H1 (cell line): Measurements from ENCODE around the gene PDE4D. TPM values are rescaled to one million over a fixed set of nuclear protein-coding genes. Genes with fewer than 3 reads are reported as not detected.

Experiments
- CTCF ChIA-PET: fragments of 300-600 bp; sonication (Branson Sonifier 250); formaldehyde crosslinking; loops from one replicate; lab custom pipeline; 2021; ENCODE audit not compliant: partially characterized antibody; lab: Charles Lee
- POLR2A ChIA-PET: fragments of 300-600 bp; sonication (Branson Sonifier 250); formaldehyde crosslinking; loops from one replicate; lab custom pipeline; 2021; ENCODE audit warnings: inconsistent platforms; ENCODE audit not compliant: partially characterized antibody; lab: Charles Lee
- DNase-seq, 2 experiments: peaks; one replicate each; pipeline versions ENCODE4 v3.0.0 to v3.0.0-alpha.2; 2010 to 2022; ENCODE audit warnings: low spot score in 2 of 2, low read depth in 1 of 2, mixed read lengths in 1 of 2
- FAIRE-seq: peaks from 2 replicates; lab custom pipeline; 2011; peaks lifted over from hg19 to GRCh38; lab: Jason Lieb, UNC
- H2AFZ ChIP-seq: 2 replicates; pipeline ENCODE4 v1.8.1; 2012; ENCODE audit warnings: low read length, inconsistent platforms
- H2AK5ac ChIP-seq: 2 replicates; pipeline ENCODE4 v1.6.1; 2013; ENCODE audit warnings: low read depth, low read length
- H2BK120ac ChIP-seq: replicated peaks from 2 replicates; pipeline ENCODE3; 2013; ENCODE audit warnings: low read depth, low read length, inconsistent platforms
- H2BK12ac ChIP-seq: 2 replicates; pipeline ENCODE4 v1.6.1; 2013; ENCODE audit warnings: low read depth, low read length
- H2BK15ac ChIP-seq: 2 replicates; pipeline ENCODE4 v1.6.1; 2013; ENCODE audit warnings: low read length
- H2BK20ac ChIP-seq: 2 replicates; pipeline ENCODE4 v1.6.1; 2013; ENCODE audit warnings: low read length
- H2BK5ac ChIP-seq: 2 replicates; pipeline ENCODE4 v1.6.1; 2013; ENCODE audit warnings: low read depth, low read length
- H3K14ac ChIP-seq: 2 replicates; pipeline ENCODE4 v1.6.1; 2013; ENCODE audit warnings: inconsistent platforms; ENCODE audit not compliant: insufficient read length
- H3K18ac ChIP-seq: 2 replicates; pipeline ENCODE4 v1.6.1; 2013; ENCODE audit warnings: low read length; ENCODE audit errors: extremely low read depth
- H3K23ac ChIP-seq: 2 replicates; pipeline ENCODE4 v1.6.1; 2013; ENCODE audit warnings: inconsistent platforms; ENCODE audit not compliant: insufficient read length
- H3K23me2 ChIP-seq: 2 replicates; pipeline ENCODE4 v1.6.1; 2013; ENCODE audit warnings: low read depth, low read length
- H3K27ac ChIP-seq: 2 replicates; pipeline ENCODE4 v1.6.1; 2011; ENCODE audit warnings: low read depth, low read length, inconsistent platforms
- H3K27me3 ChIP-seq, 4 experiments: replicated peaks in 1 of 4; 1 replicate in 1 of 4; 2 replicates in 3 of 4; pipeline versions ENCODE4 v1.6.1 to v1.8.1; 2011 to 2013; ENCODE audit warnings: low read length in 3 of 4, mild to moderate bottlenecking in 3 of 4, inconsistent platforms in 2 of 4, mixed read lengths in 2 of 4, moderate library complexity in 1 of 4; ENCODE audit not compliant: control insufficient read depth in 3 of 4, insufficient read depth in 3 of 4; ENCODE audit errors: extremely low read depth in 1 of 4
- H3K36me3 ChIP-seq, 4 experiments: 2 replicates each; pipeline versions ENCODE4 v1.6.1 to v1.8.1; 2011 to 2013; ENCODE audit warnings: mild to moderate bottlenecking in 4 of 4, low read length in 3 of 4, moderate library complexity in 2 of 4, control low read depth in 1 of 4, inconsistent platforms in 1 of 4; ENCODE audit not compliant: insufficient read depth in 4 of 4, control insufficient read depth in 2 of 4
- H3K4ac ChIP-seq: replicated peaks from 2 replicates; pipeline ENCODE3; 2013; ENCODE audit warnings: low read length, low read depth, mixed read lengths, inconsistent platforms; ENCODE audit not compliant: insufficient read length
- H3K4me1 ChIP-seq, 4 experiments: replicated peaks in 1 of 4; 1 replicate in 1 of 4; 2 replicates in 3 of 4; pipeline versions ENCODE4 v1.6.1 to v1.8.1; 2011 to 2013; ENCODE audit warnings: low read length in 3 of 4, inconsistent platforms in 2 of 4, mixed read lengths in 1 of 4; ENCODE audit not compliant: insufficient read depth in 4 of 4, control insufficient read depth in 3 of 4
- H3K4me2 ChIP-seq, 2 experiments: 2 replicates each; pipeline versions ENCODE4 v1.6.1 to v1.8.1; 2011 to 2013; ENCODE audit warnings: low read depth in 2 of 2, low read length in 2 of 2, control low read depth in 1 of 2, inconsistent platforms in 1 of 2, mild to moderate bottlenecking in 1 of 2; ENCODE audit not compliant: insufficient read depth in 1 of 2
- H3K4me3 ChIP-seq, 4 experiments: fragments of 200-600, 300-600 bp in 1 of 4; sonication (generic), shearing (Covaris generic), sonication (Bioruptor Twin) in 1 of 4; 2 replicates each; pipeline versions ENCODE4 v1.5.1 to v1.8.1; 2011 to 2016; ENCODE audit warnings: low read length in 4 of 4, low read depth in 3 of 4, control low read depth in 2 of 4, inconsistent platforms in 2 of 4, mild to moderate bottlenecking in 2 of 4, mixed read lengths in 1 of 4, moderate library complexity in 1 of 4; ENCODE audit not compliant: insufficient read depth in 2 of 4; ENCODE audit errors: extremely low read depth in 1 of 4
- H3K56ac ChIP-seq: replicated peaks from 2 replicates; pipeline ENCODE3; 2013; ENCODE audit warnings: low read depth, mild to moderate bottlenecking, mixed read lengths, low read length, inconsistent platforms; ENCODE audit not compliant: insufficient read length
- H3K79me1 ChIP-seq: 2 replicates; pipeline ENCODE4 v1.6.1; 2013; ENCODE audit warnings: low read depth, low read length, control low read depth
- H3K79me2 ChIP-seq, 2 experiments: 2 replicates each; pipeline versions ENCODE4 v1.6.1 to v1.8.1; 2012 to 2013; ENCODE audit warnings: low read length in 2 of 2, mild to moderate bottlenecking in 2 of 2, inconsistent platforms in 1 of 2; ENCODE audit not compliant: insufficient read depth in 2 of 2, control insufficient read depth in 1 of 2
- H3K9ac ChIP-seq, 4 experiments: replicated peaks in 1 of 4; 1 replicate in 1 of 4; 2 replicates in 3 of 4; pipeline versions ENCODE4 v1.6.1 to v1.8.1; 2011 to 2013; ENCODE audit warnings: low read depth in 3 of 4, low read length in 3 of 4, control low read depth in 2 of 4, mild to moderate bottlenecking in 2 of 4, moderate library complexity in 2 of 4, inconsistent platforms in 1 of 4; ENCODE audit errors: extremely low read depth in 1 of 4
- H3K9me3 ChIP-seq, 2 experiments: 2 replicates each; pipeline versions ENCODE4 v1.6.1 to v1.8.1; 2012 to 2013; ENCODE audit warnings: mild to moderate bottlenecking in 2 of 2, moderate library complexity in 2 of 2, control low read depth in 1 of 2, inconsistent platforms in 1 of 2, low read depth in 1 of 2, low read length in 1 of 2, mixed read lengths in 1 of 2; ENCODE audit not compliant: insufficient read depth in 2 of 2
- H4K20me1 ChIP-seq, 2 experiments: replicated peaks in 1 of 2; 2 replicates each; pipeline versions ENCODE3 to v1.8.1; 2011 to 2013; ENCODE audit warnings: inconsistent platforms in 2 of 2, low read length in 2 of 2, mild to moderate bottlenecking in 1 of 2; ENCODE audit not compliant: insufficient read depth in 2 of 2, control insufficient read depth in 1 of 2
- H4K5ac ChIP-seq: 2 replicates; pipeline ENCODE4 v1.6.1; 2013; ENCODE audit warnings: low read length, low read depth, mixed read lengths, inconsistent platforms; ENCODE audit not compliant: insufficient read length
- H4K8ac ChIP-seq: 2 replicates; pipeline ENCODE4 v1.8.0; 2013; ENCODE audit warnings: mild to moderate bottlenecking, moderate library complexity, low read length, inconsistent platforms; ENCODE audit not compliant: insufficient read depth; ENCODE audit errors: extremely low read depth
- H4K91ac ChIP-seq: replicated peaks from 2 replicates; pipeline ENCODE3; 2013; ENCODE audit warnings: low read length, mixed read lengths, inconsistent platforms; ENCODE audit not compliant: insufficient read length
- BCL11A ChIP-seq, 2 experiments: IDR thresholded peaks; one replicate each; pipeline ENCODE4 v1.6.1; 2011; ENCODE audit warnings: low read depth in 2 of 2, low read length in 2 of 2, mild to moderate bottlenecking in 2 of 2
- BRCA1 ChIP-seq: IDR thresholded peaks from 2 replicates; pipeline ENCODE4 v1.6.1; 2012; ENCODE audit warnings: low read depth, low read length, improper control_type of control experiment
- CHD1 ChIP-seq: IDR thresholded peaks from 2 replicates; pipeline ENCODE4 v1.6.1; 2012; ENCODE audit warnings: low read depth, low read length, improper control_type of control experiment
- CTBP2 ChIP-seq: IDR thresholded peaks from 2 replicates; pipeline ENCODE4 v1.7.0; 2011; ENCODE audit warnings: borderline replicate concordance, mild to moderate bottlenecking, moderate library complexity, mixed read lengths, low read length; ENCODE audit not compliant: insufficient read depth, insufficient read length
- JUN ChIP-seq: IDR thresholded peaks from 2 replicates; pipeline ENCODE4 v1.6.1; 2011; ENCODE audit warnings: low read depth, mild to moderate bottlenecking, improper control_type of control experiment, low read length
- KDM1A ChIP-seq: fragments of 200-600, 300-600 bp; sonication (generic); IDR thresholded peaks from 2 replicates; pipeline ENCODE4 v1.7.1; 2016; ENCODE audit warnings: mild to moderate bottlenecking, low read length, borderline replicate concordance
- KDM4A ChIP-seq: IDR thresholded peaks from one replicate; pipeline ENCODE4 v1.7.1; 2012; ENCODE audit warnings: low read depth, mild to moderate bottlenecking, moderate library complexity, low read length, inconsistent platforms; ENCODE audit not compliant: severe bottlenecking
- NRF1 ChIP-seq: IDR thresholded peaks from 2 replicates; pipeline ENCODE4 v1.6.1; 2011; ENCODE audit warnings: mild to moderate bottlenecking, low read depth, low read length, improper control_type of control experiment
- SIRT6 ChIP-seq: IDR thresholded peaks from one replicate; pipeline ENCODE4 v1.7.1; 2012; ENCODE audit warnings: low read length, inconsistent platforms
- SIX5 ChIP-seq: IDR thresholded peaks from 2 replicates; pipeline ENCODE4 v1.6.1; 2011; ENCODE audit warnings: mild to moderate bottlenecking, low read depth, low read length
- SP2 ChIP-seq: IDR thresholded peaks from 2 replicates; pipeline ENCODE4 v1.6.1; 2012; ENCODE audit warnings: mild to moderate bottlenecking, low read length, inconsistent platforms
- SUZ12 ChIP-seq: fragments of 200-600 bp; sonication (generic); IDR thresholded peaks from 2 replicates; pipeline ENCODE4 v1.6.1; 2012; ENCODE audit warnings: mild to moderate bottlenecking, inconsistent platforms, low read length, moderate library complexity, mixed read lengths
- TCF12 ChIP-seq: IDR thresholded peaks from 2 replicates; pipeline ENCODE4 v1.6.1; 2011; ENCODE audit warnings: low read depth, mild to moderate bottlenecking, low read length
- TEAD4 ChIP-seq: IDR thresholded peaks from 2 replicates; pipeline ENCODE4 v1.6.1; 2012; ENCODE audit warnings: low read depth, low read length, inconsistent platforms, mixed read lengths
- WGBS, 2 experiments: shearing (Covaris generic) in 1 of 2; methylation state at CpG; one replicate each; pipeline versions ENCODE4 v1.1.6 to v1.1.7; 2013 to 2015; ENCODE audit warnings: low lambda C conversion rate in 2 of 2, mixed read lengths in 2 of 2, inconsistent platforms in 1 of 2, low coverage in 1 of 2, missing lambda C conversion rate in 1 of 2; ENCODE audit not compliant: insufficient replicate concordance in 2 of 2, insufficient coverage in 1 of 2, insufficient read length in 1 of 2; ENCODE audit errors: extremely low coverage in 1 of 2, missing lambda C conversion rate in 1 of 2; 5-methylcytosine and 5-hydroxymethylcytosine counted together
- polyA plus RNA-seq, 7 experiments: library from polyadenylated mRNA; depleted of rRNA in 3 of 7; stranded (reverse) in 5 of 7; unstranded in 2 of 7; fragments of >200 nt in 5 of 7; fragments of 200-250 nt in 2 of 7; gene quantifications; 1 replicate in 5 of 7; 2 replicates in 1 of 7; 4 replicates in 1 of 7; pipeline versions ENCODE4 v1.2.1 to v1.2.3, GENCODE V29; 2011 to 2013; ENCODE audit warnings: missing spikeins in 2 of 7, mixed read lengths in 2 of 7
- total RNA-seq: library from RNA; stranded (reverse); fragmentation: NEBNext Ultra II Directional; extraction: Animal tissue kit (Norgen Biotek cat#: 25700); gene quantifications from 2 replicates; pipeline ENCODE4 v1.2.1, GENCODE V29; 2021

Gene PDE4D
- total and polyA plus RNA-seq, 2 of the 8 experiments (the other 6 are each of a cell fraction or from before 2014, with no cell fraction given), result 2.3 to 3.7 TPM

- no peak for TF ChIP-seq SUZ12
- no peak for TF ChIP-seq CHD1
- no peak for TF ChIP-seq BCL11A (IDR thresholded peaks at IDR 0.05; ENCODE audit: low read depth in 2 of 2, low read length in 2 of 2)
- TF ChIP-seq SP2, result no peak
- no peak for TF ChIP-seq SIX5
- TF ChIP-seq KDM4A, result no peak
- no peak for TF ChIP-seq KDM1A
- no peak for TF ChIP-seq TEAD4
- TF ChIP-seq JUN, result no peak
- no peak for TF ChIP-seq NRF1
- no peak for TF ChIP-seq CTBP2
- TF ChIP-seq TCF12, result no peak
- TF ChIP-seq BRCA1, result no peak
- TF ChIP-seq SIRT6, result no peak
- no peaks in the 10 kb centered on the region for H3K9me3 ChIP-seq
- no peak overlapping the region for H2BK20ac ChIP-seq
- 92% methylated on average over 4 of the region's 4 CpGs; no CpG with 5 or more reads in 1 of the 2 experiments for WGBS, 2 experiments
- H3K36me3 ChIP-seq, result no peaks in the 10 kb centered on the region
- no peak overlapping the region for H3K23ac ChIP-seq
- no peaks in the 10 kb centered on the region for H3K79me1 ChIP-seq
- no peak overlapping the region for H4K5ac ChIP-seq
- no peaks in the 10 kb centered on the region for H3K4me1 ChIP-seq
- H3K23me2 ChIP-seq, result no peaks in the 10 kb centered on the region; the same call in 1 of the 2 replicates
- no peaks in the 10 kb centered on the region for H3K27me3 ChIP-seq
- no peak overlapping the region for H2BK15ac ChIP-seq
- H3K4me2 ChIP-seq, result no peak overlapping the region
- H4K20me1 ChIP-seq, result no peaks in the 10 kb centered on the region
- H4K8ac ChIP-seq, result no peak overlapping the region
- H2BK12ac ChIP-seq, result no peak overlapping the region
- H3K4ac ChIP-seq, result no peak overlapping the region
- no peaks in the 10 kb centered on the region for H3K79me2 ChIP-seq
- ChIA-PET POLR2A (no interaction called here), CTCF (no interaction called here)
- H4K91ac ChIP-seq, result no peak overlapping the region
- no peak overlapping the region for H3K14ac ChIP-seq
- H3K56ac ChIP-seq, result no peak overlapping the region
- FAIRE-seq (no peak), DNase-seq (no peak)
- H2BK5ac ChIP-seq, result no peak overlapping the region
- no peak overlapping the region for H2AFZ ChIP-seq
- no peak overlapping the region for H3K18ac ChIP-seq
- no peak overlapping the region for H3K27ac ChIP-seq
- H3K4me3 ChIP-seq, result no peak overlapping the region
- no peak overlapping the region for H2BK120ac ChIP-seq
- no peak overlapping the region for H3K9ac ChIP-seq
- no peak overlapping the region for H2AK5ac ChIP-seq
These were observed 551.8 kb downstream of the PDE4D start for GRCh38 chr5:59341760-59342159.
